GM23338 (cell line): Measurements from ENCODE around the gene BRF1. TPM values are rescaled to one million over a fixed set of nuclear protein-coding genes. Genes with fewer than 3 reads are reported as not detected.

ENCODE experiments used
- CREB1 ChIP-seq: fragments of 250-450 bp; sonication (Bioruptor Pico); IDR thresholded peaks from 2 replicates; pipeline ENCODE4 v1.5.0; 2020; ENCODE audit warnings: low read depth, mild to moderate bottlenecking, moderate library complexity
- EZH2 ChIP-seq: fragments of 200-600 bp; sonication (generic); IDR thresholded peaks from one replicate; pipeline ENCODE4 v1.8.0; 2017; ENCODE audit warnings: antibody characterized with exemption, mild to moderate bottlenecking, low read depth; ENCODE audit not compliant: unreplicated experiment
- JUNB ChIP-seq: IDR thresholded peaks from one replicate; pipeline ENCODE4 v1.6.1; 2016; ENCODE audit warnings: antibody characterized with exemption; ENCODE audit not compliant: unreplicated experiment
- ZNF331 ChIP-seq: fragments of 250-450 bp; sonication (Bioruptor Pico); IDR thresholded peaks from 2 replicates; pipeline ENCODE4 v1.5.0; 2020; ENCODE audit warnings: low read depth, mild to moderate bottlenecking, moderate library complexity
- ZNF462 ChIP-seq: fragments of 250-450 bp; sonication (Bioruptor Pico); IDR thresholded peaks from 2 replicates; pipeline ENCODE4 v1.5.0; 2020; ENCODE audit warnings: mild to moderate bottlenecking, moderate library complexity
- polyA plus RNA-seq: library from polyadenylated mRNA; unstranded; fragments of >200 nt; fragmentation: Nextera tagmentation; extraction: Ambion mirVana; gene quantifications from 2 replicates; pipeline ENCODE4 v1.2.1, GENCODE V29; 2016
- total RNA-seq: library from RNA; depleted of rRNA; stranded (reverse); fragments of >200 nt; shearing (Covaris generic); gene quantifications from 2 replicates; pipeline ENCODE4 v1.2.3, GENCODE V29; 2014
- TF ChIP-seq, protein P1 (sequence below): IDR thresholded peaks from 2 replicates; pipeline ENCODE4 v1.6.1; 2016; ENCODE audit warnings: antibody characterized with exemption

The BRF1 gene
- total and polyA plus RNA-seq, 2 experiments from 2014 or later, result 8.6 to 29.9 TPM

DNA sequence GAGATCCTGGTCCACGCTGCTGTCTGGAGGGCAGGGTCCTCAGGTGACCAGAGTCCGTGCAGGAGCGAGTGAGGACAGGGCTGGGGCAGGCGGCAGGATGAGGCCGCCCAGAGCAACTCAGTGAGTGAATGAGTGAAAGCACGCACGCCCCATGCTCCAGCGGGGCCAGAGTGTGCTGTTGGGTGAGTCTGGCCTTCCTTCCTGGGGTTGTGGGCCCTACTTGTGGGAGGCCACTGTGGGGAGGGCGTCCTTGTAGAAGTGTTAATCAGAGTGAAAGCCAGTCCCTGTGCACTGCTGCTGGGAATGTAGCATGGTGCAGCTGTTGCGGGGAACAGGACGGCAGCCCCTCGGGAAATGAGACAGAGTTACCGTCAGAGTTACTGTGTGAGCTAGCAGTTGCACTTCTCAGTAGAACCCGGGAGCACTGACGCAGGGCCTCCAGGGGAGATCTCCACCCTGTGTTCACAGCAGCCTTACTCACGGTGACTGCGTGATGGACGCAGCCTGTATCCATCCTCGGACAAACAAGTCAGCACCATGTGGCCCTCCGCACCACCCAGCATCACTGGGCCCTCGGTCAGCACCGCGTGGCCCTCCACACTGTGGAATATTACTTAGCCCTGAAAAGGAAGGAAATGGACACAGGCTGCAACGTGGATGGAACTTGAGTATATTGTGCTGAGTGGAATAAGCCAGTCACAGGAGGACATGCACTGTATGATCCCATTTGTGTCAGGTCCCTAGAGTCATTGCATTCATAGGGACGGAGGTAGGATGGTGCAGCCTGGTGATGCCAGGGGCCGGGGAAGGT is 35.9 kb upstream of the BRF1 start (continued):
- no peak for TF ChIP-seq ZNF462
- TF ChIP-seq, protein P1, sequence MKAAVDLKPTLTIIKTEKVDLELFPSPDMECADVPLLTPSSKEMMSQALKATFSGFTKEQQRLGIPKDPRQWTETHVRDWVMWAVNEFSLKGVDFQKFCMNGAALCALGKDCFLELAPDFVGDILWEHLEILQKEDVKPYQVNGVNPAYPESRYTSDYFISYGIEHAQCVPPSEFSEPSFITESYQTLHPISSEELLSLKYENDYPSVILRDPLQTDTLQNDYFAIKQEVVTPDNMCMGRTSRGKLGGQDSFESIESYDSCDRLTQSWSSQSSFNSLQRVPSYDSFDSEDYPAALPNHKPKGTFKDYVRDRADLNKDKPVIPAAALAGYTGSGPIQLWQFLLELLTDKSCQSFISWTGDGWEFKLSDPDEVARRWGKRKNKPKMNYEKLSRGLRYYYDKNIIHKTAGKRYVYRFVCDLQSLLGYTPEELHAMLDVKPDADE, result no peak
- no peak for TF ChIP-seq JUNB
- TF ChIP-seq CREB1 (CRISPR knock-in tag), result no peak
- no peak for TF ChIP-seq EZH2
- TF ChIP-seq ZNF331 (CRISPR knock-in tag), result no peak
